HUES64 (cell line): ENCODE results near the gene SLC30A3.

Experiments
- H3K27ac ChIP-seq: 2 replicates; pipeline ENCODE4 v1.7.0; 2013; ENCODE audit warnings: low read depth, low read length, inconsistent platforms
- H3K27me3 ChIP-seq: 2 replicates; pipeline ENCODE4 v1.6.1; 2013; ENCODE audit warnings: mild to moderate bottlenecking, low read length; ENCODE audit not compliant: insufficient read depth
- H3K36me3 ChIP-seq: 2 replicates; pipeline ENCODE4 v1.6.1; 2013; ENCODE audit warnings: mild to moderate bottlenecking, low read length; ENCODE audit not compliant: insufficient read depth
- H3K4me1 ChIP-seq: 2 replicates; pipeline ENCODE4 v1.6.1; 2013; ENCODE audit warnings: mild to moderate bottlenecking, low read length, moderate library complexity; ENCODE audit not compliant: insufficient read depth
- H3K4me3 ChIP-seq: 2 replicates; pipeline ENCODE4 v1.5.1; 2013; ENCODE audit warnings: mild to moderate bottlenecking, low read length, moderate library complexity
- H3K9ac ChIP-seq: 2 replicates; pipeline ENCODE4 v1.6.1; 2013; ENCODE audit warnings: mild to moderate bottlenecking, low read depth, low read length
- H3K9me3 ChIP-seq: 2 replicates; pipeline ENCODE4 v1.6.1; 2013; ENCODE audit warnings: low read depth, low read length; ENCODE audit not compliant: insufficient read depth
- WGBS: fragments of 150-250, 120-280 bp; methylation state at CpG from one replicate; pipeline ENCODE4 v1.1.7; 2013; ENCODE audit warnings: missing lambda C conversion rate; 5-methylcytosine and 5-hydroxymethylcytosine counted together

SLC30A3 gene

GRCh38 chr2:27242614-27242951, 20.3 kb downstream of the SLC30A3 start:
- H3K9ac ChIP-seq = no peak overlapping the region
- H3K27ac ChIP-seq = no peak overlapping the region
- no peaks in the 10 kb centered on the region for H3K27me3 ChIP-seq
- H3K4me1 ChIP-seq = no peaks in the 10 kb centered on the region
- no peaks in the 10 kb centered on the region for H3K9me3 ChIP-seq
- H3K4me3 ChIP-seq = no peak overlapping the region
- WGBS = 96% methylated on average over 16 of the region's 16 CpGs
- peaks cover 73% of the 10 kb centered on the region for H3K36me3 ChIP-seq

- Histone ChIP-seq H3K4me1 (no peaks in the 10 kb centered on the region), H3K4me3 (no peak overlapping the region), H3K9me3 (no peaks in the 10 kb centered on the region), H3K36me3 (peaks cover 79% of the 10 kb centered on the region), H3K27ac (no peak overlapping the region), H3K27me3 (no peaks in the 10 kb centered on the region), H3K9ac (no peak overlapping the region)
- WGBS = 95% methylated on average over 24 of the region's 24 CpGs
These were observed 20.9 kb downstream of the SLC30A3 start for GRCh38 chr2:27241761-27242613.

GRCh38 chr2:27240406-27240805, 22.4 kb downstream of the SLC30A3 start:
- Histone ChIP-seq H3K4me1 (no peaks in the 10 kb centered on the region), H3K9ac (no peak overlapping the region), H3K9me3 (no peaks in the 10 kb centered on the region), H3K27me3 (no peaks in the 10 kb centered on the region), H3K4me3 (no peak overlapping the region), H3K27ac (no peak overlapping the region), H3K36me3 (peaks cover 95% of the 10 kb centered on the region)
- WGBS = 95% methylated on average over 9 of the region's 9 CpGs

GRCh38 chr2:27238976-27239375, 23.9 kb downstream of the SLC30A3 start:
- no peaks in the 10 kb centered on the region for H3K27me3 ChIP-seq
- H3K4me3 ChIP-seq = no peak overlapping the region
- H3K4me1 ChIP-seq = no peaks in the 10 kb centered on the region
- no peaks in the 10 kb centered on the region for H3K9me3 ChIP-seq
- H3K9ac ChIP-seq = no peak overlapping the region
- H3K36me3 ChIP-seq = peaks cover 100% of the 10 kb centered on the region
- 91% methylated on average over 8 of the region's 8 CpGs for WGBS
- H3K27ac ChIP-seq = no peak overlapping the region

- Histone ChIP-seq H3K4me3 (no peak overlapping the region), H3K4me1 (no peaks in the 10 kb centered on the region), H3K9me3 (no peaks in the 10 kb centered on the region), H3K9ac (no peak overlapping the region), H3K27me3 (no peaks in the 10 kb centered on the region), H3K27ac (no peak overlapping the region), H3K36me3 (peaks cover 100% of the 10 kb centered on the region)
- 97% methylated on average over 15 of the region's 15 CpGs for WGBS
These were observed 25.4 kb downstream of the SLC30A3 start for GRCh38 chr2:27237341-27237945.

- WGBS = 91% methylated on average over 3 of the region's 3 CpGs
- Histone ChIP-seq H3K36me3 (peaks cover 100% of the 10 kb centered on the region), H3K27ac (no peak overlapping the region), H3K27me3 (no peaks in the 10 kb centered on the region), H3K9me3 (no peaks in the 10 kb centered on the region), H3K9ac (no peak overlapping the region), H3K4me1 (no peaks in the 10 kb centered on the region), H3K4me3 (no peak overlapping the region)
These were observed 26.2 kb downstream of the SLC30A3 start for GRCh38 chr2:27236626-27237025.

GRCh38 chr2:27236136-27236535, 26.7 kb downstream of the SLC30A3 start:
- Histone ChIP-seq H3K9ac (no peak overlapping the region), H3K27me3 (no peaks in the 10 kb centered on the region), H3K27ac (no peak overlapping the region), H3K9me3 (no peaks in the 10 kb centered on the region), H3K4me1 (no peaks in the 10 kb centered on the region), H3K4me3 (no peak overlapping the region), H3K36me3 (peaks cover 100% of the 10 kb centered on the region)
- WGBS = 95% methylated on average over 12 of the region's 12 CpGs

GRCh38 chr2:27233341-27233740, 29.5 kb downstream of the SLC30A3 start:
- WGBS = 96% methylated on average over 14 of the region's 14 CpGs
- Histone ChIP-seq H3K4me1 (no peaks in the 10 kb centered on the region), H3K27ac (no peak overlapping the region), H3K9me3 (no peaks in the 10 kb centered on the region), H3K27me3 (no peaks in the 10 kb centered on the region), H3K36me3 (peaks cover 99% of the 10 kb centered on the region), H3K4me3 (no peak overlapping the region), H3K9ac (no peak overlapping the region)

- Histone ChIP-seq H3K9me3 (no peaks in the 10 kb centered on the region), H3K4me1 (no peaks in the 10 kb centered on the region), H3K9ac (no peak overlapping the region), H3K4me3 (no peak overlapping the region), H3K27ac (no peak overlapping the region), H3K27me3 (no peaks in the 10 kb centered on the region), H3K36me3 (peaks cover 99% of the 10 kb centered on the region)
- 96% methylated on average over 13 of the region's 13 CpGs for WGBS
These were observed 30.9 kb downstream of the SLC30A3 start for GRCh38 chr2:27231921-27232320.

GRCh38 chr2:27227501-27227900, 35.3 kb downstream of the SLC30A3 start:
- WGBS = 100% methylated on average over 2 of the region's 2 CpGs
- no peak overlapping the region for H3K9ac ChIP-seq

GRCh38 chr2:27225526-27225925, 37.3 kb downstream of the SLC30A3 start:
- no peak overlapping the region for H3K4me3 ChIP-seq
- H3K9ac ChIP-seq = no peak overlapping the region
- H3K27me3 ChIP-seq = no peaks in the 10 kb centered on the region
- no peaks in the 10 kb centered on the region for H3K4me1 ChIP-seq
- peaks cover 96% of the 10 kb centered on the region for H3K36me3 ChIP-seq
- H3K9me3 ChIP-seq = no peaks in the 10 kb centered on the region
- 97% methylated on average over 9 of the region's 9 CpGs for WGBS
- no peak overlapping the region for H3K27ac ChIP-seq

More at GRCh38 chr2:27227501-27227900, 35.3 kb downstream of the SLC30A3 start:
- Histone ChIP-seq H3K4me1 (no peaks in the 10 kb centered on the region), H3K27ac (no peak overlapping the region), H3K36me3 (peaks cover 99% of the 10 kb centered on the region), H3K4me3 (no peak overlapping the region), H3K27me3 (no peaks in the 10 kb centered on the region), H3K9me3 (no peaks in the 10 kb centered on the region)
